Tibial nerve (tissue), 4 donors: ENCODE measurements around the gene FILIP1. TPM values are rescaled to one million over a fixed set of nuclear protein-coding genes. Genes with fewer than 3 reads are reported as not detected.

Experiments
- DNase-seq, 2 donors: peaks; one replicate each; pipeline ENCODE4 v3.0.0-alpha.2; 2019; ENCODE audit warnings: low spot score in 2 of 2
- H3K27ac ChIP-seq, 4 donors: fragments of 200-600 bp; sonication (generic) in 3 of 4; one replicate each; pipeline ENCODE4 v1.5.1; 2017 to 2019; ENCODE audit warnings: mild to moderate bottlenecking in 1 of 4
- H3K27me3 ChIP-seq, 2 donors: fragments of 200-600 bp; sonication (generic) in 1 of 2; one replicate each; pipeline versions ENCODE4 v1.5.1 to v1.6.0; 2017 to 2019
- H3K36me3 ChIP-seq, 3 donors: fragments of 200-600 bp; sonication (generic); one replicate each; pipeline ENCODE4 v1.5.1; 2018 to 2019
- H3K4me1 ChIP-seq, 4 donors: fragments of 200-600 bp; sonication (generic) in 3 of 4; one replicate each; pipeline ENCODE4 v1.5.1; 2017 to 2019
- H3K4me3 ChIP-seq, 4 donors: fragments of 200-600 bp; sonication (generic) in 3 of 4; one replicate each; pipeline ENCODE4 v1.5.1; 2017 to 2019; ENCODE audit warnings: mild to moderate bottlenecking in 1 of 4, moderate library complexity in 1 of 4
- H3K9me3 ChIP-seq, 4 donors: fragments of 200-600 bp; sonication (generic) in 3 of 4; one replicate each; pipeline ENCODE4 v1.5.1; 2017 to 2019
- EP300 ChIP-seq, 2 donors: sonication (generic); formaldehyde crosslinking; IDR thresholded peaks; one replicate each; pipeline ENCODE4 v1.6.1; 2017; ENCODE audit warnings: antibody characterized with exemption in 2 of 2, mild to moderate bottlenecking in 1 of 2
- POLR2A ChIP-seq, 2 donors: fragments of 450-650 bp; IDR thresholded peaks; one replicate each; pipeline ENCODE4 v1.6.1; 2017; ENCODE audit warnings: antibody characterized with exemption in 2 of 2, mild to moderate bottlenecking in 2 of 2, moderate library complexity in 2 of 2
- WGBS, 2 donors: methylation state at CpG; one replicate each; pipeline ENCODE4 v1.1.5; 2018; 5-methylcytosine and 5-hydroxymethylcytosine counted together
- total RNA-seq, 4 donors: library from RNA; depleted of rRNA; stranded (reverse); fragments of >200 nt; gene quantifications; one replicate each; pipeline ENCODE4 v1.1.0, GENCODE V29; 2016
- TF ChIP-seq, protein P1 (sequence below), 5 experiments: fragments of 200-600 bp in 3 of 5; fragments of 450-650 bp in 2 of 5; sonication (generic) in 3 of 5; IDR thresholded peaks; one replicate each; pipeline ENCODE4 v1.5.1; 2016 to 2019; ENCODE audit warnings: antibody characterized with exemption in 5 of 5, mild to moderate bottlenecking in 3 of 5, moderate library complexity in 2 of 5

FILIP1 gene
- total RNA-seq, 4 donors from 2014 or later, result 6.0 to 16.3 (median 13.3) TPM

GRCh38 chr6:75280131-75280855, 213.3 kb downstream of the FILIP1 start:
- Histone ChIP-seq H3K4me1 (peaks cover 0 to 79% (median 39%) of the 10 kb centered on the region in 4 donors), H3K27ac (peak overlapping the region in 1 of 4 donors; percentile 18), H3K27me3 (no peaks in the 10 kb centered on the region), H3K9me3 (no peaks in the 10 kb centered on the region), H3K36me3 (no peaks in the 10 kb centered on the region), H3K4me3 (no peak overlapping the region)
- 63 to 67% methylated on average over 4 of the region's 4 CpGs for WGBS, 2 donors
- DNase-seq, result no peak
- TF ChIP-seq EP300 (IDR thresholded peaks at IDR 0.05) (no peak), POLR2A (IDR thresholded peaks at IDR 0.05) (no peak)
- TF ChIP-seq, protein P1, sequence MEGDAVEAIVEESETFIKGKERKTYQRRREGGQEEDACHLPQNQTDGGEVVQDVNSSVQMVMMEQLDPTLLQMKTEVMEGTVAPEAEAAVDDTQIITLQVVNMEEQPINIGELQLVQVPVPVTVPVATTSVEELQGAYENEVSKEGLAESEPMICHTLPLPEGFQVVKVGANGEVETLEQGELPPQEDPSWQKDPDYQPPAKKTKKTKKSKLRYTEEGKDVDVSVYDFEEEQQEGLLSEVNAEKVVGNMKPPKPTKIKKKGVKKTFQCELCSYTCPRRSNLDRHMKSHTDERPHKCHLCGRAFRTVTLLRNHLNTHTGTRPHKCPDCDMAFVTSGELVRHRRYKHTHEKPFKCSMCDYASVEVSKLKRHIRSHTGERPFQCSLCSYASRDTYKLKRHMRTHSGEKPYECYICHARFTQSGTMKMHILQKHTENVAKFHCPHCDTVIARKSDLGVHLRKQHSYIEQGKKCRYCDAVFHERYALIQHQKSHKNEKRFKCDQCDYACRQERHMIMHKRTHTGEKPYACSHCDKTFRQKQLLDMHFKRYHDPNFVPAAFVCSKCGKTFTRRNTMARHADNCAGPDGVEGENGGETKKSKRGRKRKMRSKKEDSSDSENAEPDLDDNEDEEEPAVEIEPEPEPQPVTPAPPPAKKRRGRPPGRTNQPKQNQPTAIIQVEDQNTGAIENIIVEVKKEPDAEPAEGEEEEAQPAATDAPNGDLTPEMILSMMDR (IDR thresholded peaks at IDR 0.05), result no peak

DNA sequence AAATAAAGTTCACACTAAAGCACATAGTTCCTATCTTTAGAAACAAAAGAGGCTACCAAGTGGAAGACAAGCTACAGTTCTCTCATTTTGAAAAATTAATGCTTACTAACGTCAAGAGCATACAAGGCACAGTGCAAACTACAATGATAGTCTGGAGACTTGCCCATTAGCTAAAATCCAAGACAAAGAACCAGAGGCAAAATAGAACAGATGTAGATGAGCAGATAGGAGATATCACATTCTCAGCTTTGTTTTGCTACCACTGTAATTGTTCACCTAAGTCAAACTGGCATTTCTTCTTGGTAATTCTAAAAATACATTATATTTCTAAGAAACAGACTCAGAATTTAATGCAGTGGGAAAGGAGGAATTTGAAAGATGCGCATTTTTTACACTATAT, 214.2 kb downstream of the FILIP1 start:
- Histone ChIP-seq H3K36me3 (no peaks in the 10 kb centered on the region), H3K27me3 (no peaks in the 10 kb centered on the region), H3K27ac (no peak overlapping the region), H3K4me1 (peaks cover 0 to 86% (median 39%) of the 10 kb centered on the region in 4 donors), H3K4me3 (no peak overlapping the region), H3K9me3 (no peaks in the 10 kb centered on the region)
- WGBS, 2 donors, result 61 to 64% methylated on average over 2 of the region's 2 CpGs
- TF ChIP-seq POLR2A (IDR thresholded peaks at IDR 0.05) (no peak), EP300 (IDR thresholded peaks at IDR 0.05) (no peak)
- TF ChIP-seq, protein P1 (IDR thresholded peaks at IDR 0.05), result no peak
- DNase-seq, result no peak

GRCh38 chr6:75278474-75279077, 215.0 kb downstream of the FILIP1 start:
- Histone ChIP-seq H3K4me3 (no peak overlapping the region), H3K27me3 (no peaks in the 10 kb centered on the region), H3K9me3 (no peaks in the 10 kb centered on the region), H3K36me3 (peaks cover 0 to 3% (median 0%) of the 10 kb centered on the region in 3 donors), H3K4me1 (peaks cover 0 to 92% (median 39%) of the 10 kb centered on the region in 4 donors), H3K27ac (no peak overlapping the region)
- TF ChIP-seq POLR2A (IDR thresholded peaks at IDR 0.05) (no peak), EP300 (IDR thresholded peaks at IDR 0.05) (no peak)
- TF ChIP-seq, protein P1 (IDR thresholded peaks at IDR 0.05), result no peak
- WGBS, 2 donors, result 66 to 67% methylated on average over 4 of the region's 4 CpGs
- DNase-seq, result no peak

GRCh38 chr6:75275067-75275466, 218.5 kb downstream of the FILIP1 start:
- Histone ChIP-seq H3K4me1 (peaks cover 0 to 74% (median 13%) of the 10 kb centered on the region in 4 donors), H3K27ac (no peak overlapping the region), H3K36me3 (peaks cover 0 to 4% (median 3%) of the 10 kb centered on the region in 3 donors)

More at GRCh38 chr6:75275067-75275466, 218.5 kb downstream of the FILIP1 start:
- no peak for DNase-seq
- H3K9me3 ChIP-seq, result no peaks in the 10 kb centered on the region
- TF ChIP-seq, protein P1 (IDR thresholded peaks at IDR 0.05), result no peak
- TF ChIP-seq EP300 (IDR thresholded peaks at IDR 0.05) (no peak), POLR2A (IDR thresholded peaks at IDR 0.05) (no peak)
- H3K4me3 ChIP-seq, result no peak overlapping the region
- H3K27me3 ChIP-seq, result no peaks in the 10 kb centered on the region
